Epidermal melanocyte (primary cell): Measurements from ENCODE around the gene DTX2.
"Not testable (repeated sequence)": the region's sequence is repeated elsewhere in the genome, so short reads cannot be mapped to it uniquely, and the experiment has no call there.

Source experiments
- DNase-seq: peaks from one replicate; pipeline ENCODE4 v3.0.0; 2011; ENCODE audit warnings: low spot score; ENCODE audit not compliant: insufficient read length

Gene DTX2

DNA sequence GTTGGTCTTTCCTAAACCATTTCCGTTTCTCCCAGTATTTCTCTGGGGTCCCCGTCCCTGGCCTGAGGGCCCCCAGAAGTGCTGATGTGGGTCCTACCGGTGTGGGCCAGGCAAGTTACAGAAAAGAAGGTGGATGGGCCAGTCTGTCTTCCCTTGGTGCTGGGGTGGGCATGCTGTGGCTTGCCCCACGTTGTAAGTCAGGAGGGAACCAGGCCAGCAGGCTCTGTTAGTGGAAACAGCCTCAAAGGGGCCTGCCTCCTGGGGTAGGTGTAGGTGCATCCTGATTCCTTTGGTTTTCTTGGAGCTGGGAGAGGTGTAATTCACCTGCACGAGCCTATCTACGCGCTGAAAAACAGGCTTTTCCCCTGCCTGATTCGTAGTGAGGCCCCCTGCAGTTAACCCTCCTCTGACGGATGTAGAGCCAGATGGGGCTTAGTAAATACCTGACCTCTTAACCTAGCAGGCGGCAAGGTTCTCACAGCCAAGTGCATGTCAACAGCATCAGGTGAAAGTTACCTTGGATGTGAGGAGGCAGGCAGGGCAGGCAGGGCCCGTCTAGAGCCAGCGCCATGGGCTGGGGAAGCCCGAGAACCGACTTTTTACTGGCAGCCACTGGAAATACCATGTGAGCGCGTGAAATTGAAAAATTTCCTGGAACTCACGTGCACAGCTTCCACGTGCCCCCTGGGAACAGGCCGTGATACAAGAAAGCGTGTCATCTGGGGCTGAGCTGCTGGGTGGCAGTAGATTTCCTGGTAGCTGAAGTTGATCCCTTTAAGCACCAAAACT lies 24.5 kb downstream of the DTX2 start:
- not testable (repeated sequence) for DNase-seq

DNA sequence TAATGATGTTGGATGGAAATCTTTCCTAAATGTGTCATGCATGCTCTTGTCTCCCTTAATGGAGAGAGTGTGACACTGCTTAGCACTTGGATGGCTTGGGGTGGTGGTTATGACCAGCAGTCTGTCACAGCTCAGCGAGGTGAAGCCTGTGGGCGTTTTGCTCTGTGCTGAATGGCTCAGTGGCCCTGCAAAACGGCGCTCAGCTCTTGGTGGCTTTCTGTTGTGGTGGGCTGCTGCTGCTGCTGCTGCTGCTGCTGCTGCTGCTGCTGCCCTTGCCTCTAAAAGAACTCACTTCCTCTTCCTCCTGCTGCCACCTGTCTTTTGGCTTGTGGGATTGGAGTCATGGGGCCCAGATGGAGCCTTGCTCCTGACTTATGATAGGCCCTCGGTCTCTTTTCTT lies 25.1 kb downstream of the DTX2 start:
- not testable (repeated sequence) for DNase-seq

DNA sequence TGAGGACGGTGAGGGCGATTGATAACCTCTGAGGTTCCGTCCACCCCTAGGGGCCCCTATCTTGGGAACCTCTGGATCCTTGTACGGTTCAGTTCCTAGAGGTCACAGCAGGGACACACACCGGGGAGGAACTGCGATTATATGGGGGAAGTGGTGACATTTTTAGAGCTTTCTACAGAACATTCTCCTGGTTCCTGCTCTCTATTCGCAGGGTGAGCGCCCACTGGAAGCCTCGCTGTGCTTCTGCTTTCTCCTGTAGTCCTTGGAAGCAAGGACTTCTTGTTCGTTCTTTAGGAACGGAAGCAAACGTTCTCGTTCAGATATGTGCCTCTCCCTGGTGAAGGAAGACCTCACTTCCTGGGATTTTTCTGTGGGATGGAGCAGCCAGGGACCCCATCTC lies 26.5 kb downstream of the DTX2 start:
- DNase-seq: not testable (repeated sequence)

DNA sequence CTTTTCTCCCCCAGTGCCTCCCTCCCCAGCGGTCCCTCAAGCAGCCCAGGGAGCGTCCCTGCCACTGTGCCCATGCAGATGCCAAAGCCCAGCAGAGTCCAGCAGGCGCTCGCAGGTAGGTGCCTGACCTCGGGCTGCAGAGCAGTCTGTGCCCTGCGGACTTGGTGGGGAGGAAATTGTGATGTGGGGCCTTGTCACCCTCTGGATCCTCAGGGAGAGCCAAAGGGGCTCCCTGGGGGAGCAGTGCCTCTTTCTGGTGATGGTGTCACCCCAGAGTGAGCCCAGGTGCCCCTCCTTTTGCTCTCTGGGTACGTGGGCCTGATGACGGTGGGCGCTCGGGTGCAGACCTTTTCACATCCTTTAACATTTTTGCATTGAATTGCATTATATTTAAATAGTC lies 30.6 kb downstream of the DTX2 start:
- not testable (repeated sequence) for DNase-seq

DNA sequence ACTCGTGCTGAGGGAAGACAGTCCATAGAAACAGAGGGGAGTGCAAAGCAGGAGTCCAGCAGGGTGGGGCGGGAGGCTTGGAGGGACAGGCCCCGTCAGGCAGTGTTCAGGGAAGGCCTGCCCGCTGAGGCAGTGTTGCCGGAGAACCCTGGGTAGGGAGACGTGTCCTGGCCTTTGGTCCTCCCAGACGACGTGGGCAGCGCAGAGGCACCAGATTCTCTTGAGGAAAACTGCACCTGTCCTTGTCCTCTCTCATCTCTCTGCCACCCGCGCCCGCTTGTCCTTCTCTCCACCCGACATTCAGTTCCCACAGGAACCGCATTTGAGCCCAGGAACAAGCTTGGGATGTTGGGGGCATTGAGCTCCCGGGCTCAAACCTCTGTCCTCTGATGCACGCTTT lies 34.2 kb downstream of the DTX2 start:
- DNase-seq: not testable (repeated sequence)

DNA sequence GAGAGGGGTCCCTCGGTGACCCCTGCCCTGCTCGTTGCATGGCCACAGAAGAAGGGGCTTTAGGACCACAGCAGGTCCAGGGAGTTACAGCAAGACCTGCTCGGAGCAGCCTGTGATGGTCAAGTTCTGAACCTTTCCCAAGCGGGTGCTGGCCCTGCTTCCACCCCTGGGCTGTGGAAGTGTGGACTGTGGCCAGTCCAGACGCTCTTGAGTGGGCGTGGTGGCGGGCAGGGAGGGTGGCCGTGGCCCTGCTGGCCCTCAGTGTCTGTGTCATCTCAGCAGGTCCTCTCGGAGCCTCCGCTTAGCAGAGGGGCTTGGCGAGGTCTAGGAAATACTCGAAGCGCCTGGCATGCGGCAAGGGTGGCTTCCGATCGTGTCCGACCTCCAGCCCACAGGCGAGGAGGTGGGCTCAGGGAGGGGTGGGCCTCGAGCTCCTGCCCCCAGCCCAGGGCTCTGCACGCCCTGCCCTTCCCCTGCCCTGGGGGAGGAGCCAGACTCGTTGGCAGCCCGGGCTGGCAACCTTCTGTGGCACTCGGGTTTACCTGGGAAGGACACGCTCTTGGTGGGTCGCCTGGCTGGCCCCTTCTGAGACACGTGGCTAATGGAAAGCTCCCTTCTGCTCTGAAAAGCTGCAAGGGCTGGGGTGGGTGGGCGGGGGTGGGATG lies 36.5 kb downstream of the DTX2 start:
- not testable (repeated sequence) for DNase-seq

DNA sequence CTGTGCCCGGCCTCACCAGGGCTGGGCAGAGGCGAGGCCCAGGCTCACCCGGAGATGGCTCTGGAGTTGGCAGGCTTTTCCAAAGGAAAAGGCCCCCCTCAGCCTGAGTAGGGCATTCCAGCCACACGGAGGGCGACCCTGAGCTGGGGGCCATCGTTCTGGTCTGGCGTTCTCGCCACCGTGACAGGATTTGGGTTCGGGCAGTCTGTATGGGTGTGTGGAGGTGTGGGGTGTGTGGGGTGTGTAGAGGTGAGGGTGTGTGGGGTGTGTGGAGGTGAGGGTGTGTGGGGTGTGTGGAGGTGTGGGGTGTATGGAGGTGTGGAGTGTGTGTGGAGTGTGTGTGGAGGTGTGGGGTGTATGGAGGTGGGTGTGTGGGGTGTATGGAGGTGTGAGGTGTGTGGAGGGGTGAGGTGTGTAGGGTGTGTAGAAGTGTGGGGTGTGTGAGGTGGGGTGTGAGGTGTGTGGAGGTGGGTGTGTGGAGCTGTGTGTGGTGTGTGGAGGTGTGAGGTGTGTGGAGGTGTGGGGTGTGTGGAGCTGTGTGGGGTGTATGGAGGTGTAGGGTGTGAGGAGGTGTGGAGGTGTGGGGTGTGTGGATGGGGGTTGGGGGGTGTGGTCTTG lies 37.2 kb downstream of the DTX2 start:
- not testable (repeated sequence) for DNase-seq

DNA sequence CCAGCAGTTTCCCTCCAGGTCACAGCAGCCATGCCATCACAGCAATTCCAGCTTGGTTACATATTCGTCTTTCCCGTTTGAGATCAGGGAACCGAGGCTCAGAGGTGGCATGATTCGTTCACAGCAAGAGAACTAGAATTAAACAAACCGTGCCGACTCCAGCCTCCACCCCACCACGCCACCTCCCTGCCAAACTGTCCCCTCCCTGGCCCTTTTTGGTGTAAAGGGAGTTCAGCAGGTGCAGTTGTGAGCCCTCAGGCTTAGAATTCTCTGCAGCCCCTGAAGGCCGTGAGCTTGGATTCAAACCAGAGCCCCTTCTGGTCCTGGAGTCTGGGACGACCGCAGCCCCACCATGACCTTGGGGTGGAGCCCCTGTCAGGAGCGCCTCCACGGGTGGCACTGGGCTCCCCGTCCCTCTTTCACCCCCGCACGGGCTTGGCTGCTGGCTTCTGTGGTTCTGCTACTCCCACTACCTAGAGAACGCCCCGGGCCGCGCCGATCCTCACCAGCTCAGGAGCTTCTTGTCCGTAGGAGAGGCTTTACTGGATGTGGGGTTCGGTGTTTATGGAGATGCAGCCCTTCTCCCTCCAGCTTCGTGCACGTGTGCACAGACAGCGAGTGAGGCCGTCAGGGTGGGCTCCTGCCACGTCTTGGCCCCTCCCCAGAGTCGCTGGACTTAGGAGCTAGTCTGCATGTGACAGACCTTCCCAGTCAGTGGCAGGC lies 37.9 kb downstream of the DTX2 start:
- not testable (repeated sequence) for DNase-seq

DNA sequence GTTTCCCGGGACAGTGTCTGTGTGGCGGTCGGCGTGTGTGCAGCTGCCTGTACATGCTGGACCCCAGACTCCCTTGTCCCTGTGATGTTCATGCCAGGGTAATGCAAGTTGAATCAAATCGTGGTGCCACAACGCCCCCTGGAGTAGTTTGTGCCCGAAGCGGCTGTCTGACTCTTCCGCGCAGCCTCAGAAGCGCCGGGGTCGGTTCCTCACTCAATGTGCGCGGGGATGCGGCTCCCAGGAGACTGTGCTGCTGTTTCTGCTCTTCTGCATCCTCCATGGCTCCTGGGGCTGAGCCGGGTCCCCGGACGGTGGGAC lies 38.4 kb downstream of the DTX2 start:
- not testable (repeated sequence) for DNase-seq

DNA sequence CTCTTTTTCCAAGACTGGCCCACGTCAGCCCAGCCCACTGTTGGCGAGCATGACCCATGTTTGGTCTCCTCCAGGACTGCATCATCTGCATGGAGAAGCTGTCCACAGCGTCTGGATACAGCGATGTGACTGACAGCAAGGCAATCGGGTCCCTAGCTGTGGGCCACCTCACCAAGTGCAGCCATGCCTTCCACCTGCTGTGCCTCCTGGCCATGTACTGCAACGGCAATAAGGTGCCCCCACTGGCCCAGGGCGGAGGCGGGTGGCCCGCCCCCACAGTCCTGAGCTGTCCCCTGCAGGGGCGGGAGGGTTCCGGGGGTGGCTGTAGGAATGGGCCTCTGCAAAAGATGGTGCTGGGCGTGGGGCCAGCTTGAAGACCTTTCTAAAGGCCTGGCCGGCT lies 40.7 kb downstream of the DTX2 start:
- DNase-seq: not testable (repeated sequence)

DNA sequence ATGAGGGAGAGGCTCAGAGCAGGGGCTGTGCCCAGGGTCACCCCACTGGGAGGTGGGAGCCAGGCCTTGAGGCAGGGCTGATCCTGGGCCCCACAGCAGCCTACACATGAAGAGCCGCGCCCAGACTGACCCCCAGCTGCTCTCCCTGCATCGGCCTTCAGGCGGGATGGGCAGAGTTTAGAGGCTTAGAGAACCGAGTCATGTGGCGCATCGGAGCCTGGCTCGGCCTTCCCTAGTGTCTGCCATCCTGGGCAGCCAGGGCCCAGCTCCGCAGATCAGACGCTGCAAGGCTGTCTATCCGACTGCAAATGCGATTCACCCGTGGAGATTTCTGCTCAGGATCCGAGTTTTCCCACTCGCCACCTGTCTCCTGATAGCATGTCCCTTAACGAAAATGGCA lies 41.3 kb downstream of the DTX2 start:
- DNase-seq: not testable (repeated sequence)

DNA sequence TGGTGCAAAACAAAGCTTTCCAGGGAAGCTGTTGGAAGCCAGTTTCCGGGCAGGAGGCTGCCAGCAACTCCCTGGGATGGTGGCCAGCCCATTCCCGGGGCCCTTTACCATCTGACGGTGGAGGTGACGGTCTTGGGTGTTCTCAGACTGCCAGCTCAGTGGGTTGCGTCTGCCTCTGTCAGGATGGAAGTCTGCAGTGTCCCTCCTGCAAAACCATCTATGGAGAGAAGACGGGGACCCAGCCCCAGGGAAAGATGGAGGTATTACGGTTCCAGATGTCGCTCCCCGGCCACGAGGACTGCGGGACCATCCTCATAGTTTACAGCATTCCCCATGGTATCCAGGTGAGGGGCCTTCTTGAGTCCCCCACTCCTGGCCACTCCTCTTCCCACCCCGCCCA lies 41.7 kb downstream of the DTX2 start:
- not testable (repeated sequence) for DNase-seq

DNA sequence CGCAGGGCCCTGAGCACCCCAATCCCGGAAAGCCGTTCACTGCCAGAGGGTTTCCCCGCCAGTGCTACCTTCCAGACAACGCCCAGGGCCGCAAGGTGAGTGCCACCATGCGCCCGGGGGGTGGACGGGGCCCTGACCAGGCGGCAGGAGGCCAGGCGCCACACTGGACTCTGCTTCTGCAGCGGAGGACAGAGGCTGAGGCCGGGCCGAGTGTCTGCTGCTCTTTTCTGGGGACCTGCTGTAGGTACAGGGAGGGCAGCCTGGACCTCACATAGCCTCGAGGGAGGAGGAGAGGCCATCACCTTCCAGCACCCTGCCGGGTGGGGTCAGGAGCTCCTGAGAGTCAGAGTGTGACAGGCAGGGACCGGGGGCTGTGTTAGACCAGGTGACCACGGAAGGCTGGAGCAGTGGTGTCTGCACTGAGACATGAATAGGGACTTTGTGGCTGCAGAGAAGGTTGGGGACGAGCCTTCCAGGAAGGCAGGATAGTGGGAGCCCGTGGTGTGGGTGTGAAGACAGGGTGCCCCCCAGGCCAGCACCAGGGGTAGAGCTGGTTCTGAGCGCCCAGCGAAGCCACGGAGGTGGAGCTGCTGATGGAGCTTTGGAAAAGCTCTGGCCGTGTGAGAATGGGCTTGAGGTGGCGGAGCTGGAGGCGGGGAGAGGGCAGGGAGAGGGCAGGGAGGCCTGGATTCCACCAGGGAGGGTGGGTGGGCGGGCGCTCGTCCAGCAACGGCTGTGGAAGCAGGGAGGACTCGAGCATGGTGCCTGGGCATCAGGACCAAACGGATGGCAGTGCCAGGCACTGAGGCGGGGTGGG lies 43.0 kb downstream of the DTX2 start:
- not testable (repeated sequence) for DNase-seq

DNA sequence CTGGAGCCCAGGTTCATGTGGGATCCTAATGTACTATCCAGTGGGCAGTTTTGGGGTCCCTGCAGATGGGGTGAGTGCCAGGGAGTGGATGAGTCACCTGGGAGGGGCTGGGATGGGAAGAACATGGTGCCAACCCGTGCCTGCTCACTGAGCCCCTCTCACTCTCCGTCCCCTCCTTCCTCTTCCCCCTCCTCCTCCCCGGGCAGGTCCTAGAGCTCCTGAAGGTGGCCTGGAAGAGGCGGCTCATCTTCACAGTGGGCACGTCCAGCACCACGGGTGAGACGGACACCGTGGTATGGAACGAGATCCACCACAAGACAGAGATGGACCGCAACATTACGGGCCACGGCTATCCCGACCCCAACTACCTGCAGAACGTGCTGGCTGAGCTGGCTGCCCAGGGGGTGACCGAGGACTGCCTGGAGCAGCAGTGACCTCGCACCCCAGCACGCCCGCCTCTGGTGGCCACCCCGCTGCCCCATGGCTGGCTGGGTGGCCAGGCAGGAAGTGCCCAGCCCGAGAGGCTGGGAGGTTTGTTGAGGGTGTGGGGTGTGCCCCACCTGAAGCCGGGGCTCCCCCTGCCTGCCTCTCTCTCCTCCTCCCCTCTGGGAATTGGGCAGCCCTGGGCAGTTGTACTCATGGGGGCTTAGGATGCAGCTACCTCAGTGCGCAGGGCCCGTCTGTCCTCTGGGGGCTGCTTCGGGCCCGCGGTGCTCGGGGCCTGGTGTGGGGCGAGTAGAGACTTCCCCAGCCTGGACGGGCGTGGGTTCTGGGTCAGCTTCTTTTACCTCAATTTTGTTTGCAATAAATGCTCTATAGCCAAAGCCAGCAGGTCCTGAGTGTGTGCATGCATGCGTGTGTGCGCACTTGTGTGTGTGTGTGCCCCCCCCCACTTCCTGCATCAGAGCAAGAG lies 43.9 kb downstream of the DTX2 start:
- DNase-seq: no peak

DNA sequence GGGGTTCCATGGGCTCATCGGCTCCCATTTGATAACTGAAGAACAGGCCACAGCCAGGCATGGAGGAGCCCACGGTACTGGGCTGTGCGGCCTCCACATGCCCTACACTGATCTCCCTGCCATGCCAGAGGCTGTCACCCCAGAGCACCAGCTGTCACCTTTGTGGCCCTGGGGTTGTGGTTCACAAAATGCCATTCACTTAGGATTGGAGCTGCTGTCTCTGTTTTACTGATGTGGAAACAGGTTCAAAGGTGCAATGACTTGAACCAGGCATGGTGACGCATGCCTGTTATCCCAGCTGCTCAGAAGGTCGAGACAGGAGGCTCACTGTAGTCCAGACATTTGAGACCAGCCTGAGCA lies 44.6 kb downstream of the DTX2 start:
- DNase-seq: no peak

DNA sequence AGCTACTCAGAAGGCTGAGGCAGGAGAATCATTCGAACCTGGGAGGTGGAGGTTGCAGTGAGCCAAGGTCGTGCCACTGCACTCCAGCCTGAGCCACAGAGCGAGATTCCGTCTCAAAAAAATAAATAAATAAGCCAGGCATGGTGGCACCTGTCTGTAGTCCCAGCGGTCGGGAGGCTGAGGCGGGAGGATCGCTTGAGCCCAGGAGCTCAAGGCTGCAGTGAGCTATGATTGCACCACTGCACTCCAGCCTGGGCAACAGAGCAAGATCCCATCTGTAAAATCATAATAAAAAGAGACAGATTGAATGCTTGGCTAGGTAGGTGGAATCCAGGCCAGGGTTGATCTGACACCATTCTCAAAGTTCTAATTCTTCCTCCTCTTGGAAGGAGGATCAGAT lies 45.1 kb downstream of the DTX2 start:
- not testable (repeated sequence) for DNase-seq

DNA sequence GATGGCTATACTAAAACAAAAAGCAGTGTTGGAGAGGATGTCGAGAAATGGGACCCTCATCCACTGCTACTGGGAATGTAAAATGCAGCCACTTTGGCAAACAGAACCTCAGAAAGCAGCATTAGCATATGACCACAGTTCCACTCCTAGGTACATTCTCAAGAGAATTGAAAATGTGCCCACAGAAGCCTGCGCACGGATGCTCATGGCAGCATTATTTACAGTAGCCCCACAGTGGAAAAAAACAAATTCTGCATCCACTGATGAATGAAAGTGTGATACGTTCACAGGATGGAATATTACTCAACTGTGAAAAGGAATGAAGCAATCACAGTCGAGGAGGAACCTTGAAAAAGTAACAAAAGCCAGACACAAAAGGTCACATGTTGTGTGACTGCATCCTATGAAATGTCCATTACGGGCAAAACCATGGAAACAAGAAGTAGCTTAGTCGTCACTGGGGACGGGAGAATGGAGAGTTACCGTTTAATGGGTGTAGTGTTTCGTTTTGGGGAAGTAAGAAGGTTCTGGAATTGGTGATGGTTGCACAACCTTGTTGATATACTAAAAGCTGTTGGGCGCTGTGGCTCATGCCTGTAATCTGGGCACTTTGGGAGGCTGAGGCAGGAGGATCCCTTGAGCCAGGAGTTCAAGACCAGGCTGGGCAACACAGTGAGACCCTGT lies 46.4 kb downstream of the DTX2 start:
- no peak for DNase-seq

DNA sequence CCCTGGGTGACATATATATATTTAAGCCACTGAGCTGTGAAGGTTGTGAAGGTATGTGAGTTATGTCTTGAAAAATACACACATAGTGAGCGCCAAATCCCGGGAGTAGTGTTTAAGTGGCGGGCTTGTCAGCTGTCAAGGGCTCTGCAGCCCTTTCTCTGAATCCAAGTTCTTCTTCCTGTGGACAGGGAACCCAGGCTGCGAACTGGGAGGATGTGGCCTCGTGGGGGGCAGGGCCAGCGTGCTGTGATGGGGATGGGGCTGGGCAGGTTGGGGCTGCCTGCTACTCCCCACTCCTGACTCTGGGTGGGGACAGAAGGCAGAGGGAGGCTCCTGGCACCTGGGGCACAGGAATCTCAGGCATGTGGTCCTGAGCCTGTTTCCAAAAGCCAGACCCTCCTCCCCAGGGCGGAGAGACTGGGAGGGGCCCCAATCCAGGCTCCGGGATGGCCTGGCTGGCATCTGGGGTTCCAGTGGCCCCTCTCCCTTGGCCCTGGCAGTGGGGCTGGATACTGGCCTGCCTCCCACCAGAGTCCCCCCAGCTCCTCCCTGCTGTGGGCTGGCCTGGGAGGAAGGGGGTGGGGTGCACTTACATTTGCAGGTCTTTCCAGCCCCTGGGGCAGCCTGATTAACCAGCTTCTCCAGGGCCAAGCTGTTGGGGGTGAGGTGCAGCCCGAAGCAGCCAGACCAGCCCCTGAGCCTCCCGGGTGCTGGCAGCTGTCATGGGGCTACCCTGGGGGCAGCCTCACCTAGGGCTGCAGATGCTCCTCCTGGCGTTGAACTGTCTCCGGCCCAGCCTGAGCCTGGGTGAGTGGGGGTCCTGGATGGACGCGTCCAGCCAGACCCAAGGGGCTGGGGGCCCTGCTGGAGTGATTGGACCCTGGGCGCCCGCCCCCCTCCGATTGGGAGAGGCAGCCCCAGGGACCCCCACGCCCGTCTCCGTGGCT lies 48.7 kb downstream of the DTX2 start, which contains the start of gene UPK3B:
Gene UPK3B (plus strand): TSS at position 622 of the 947 bp plus-strand sequence. CDS start 101 bp downstream, at position 723.
- DNase-seq: no peak
